Heart right ventricle (tissue), 16 donors: ENCODE results near the gene PALD1. TPM values are rescaled to one million over a fixed set of nuclear protein-coding genes. Genes with fewer than 3 reads are reported as not detected.

ENCODE experiments used
- ATAC-seq, 8 donors: fragments of 200-7000 bp; cut with Tn5 transposase; one replicate each; pipeline ENCODE4 v1.9.1; 2020; ENCODE audit warnings: mild to moderate bottlenecking in 8 of 8, moderate library complexity in 8 of 8, moderate number of reproducible peaks in 1 of 8
- DNase-seq, 2 donors: peaks; one replicate each; pipeline ENCODE4 v3.0.0-alpha.2; 2020
- H3K27ac ChIP-seq, 10 donors: fragments of 200-600 bp; sonication (generic) in 2 of 10; one replicate each; pipeline versions ENCODE4 v1.5.0 to v1.8.0; 2020 to 2022; ENCODE audit warnings: mild to moderate bottlenecking in 3 of 10
- H3K27me3 ChIP-seq, 7 donors: fragments of 200-600 bp; one replicate each; pipeline ENCODE4 v1.8.0; 2021 to 2022; ENCODE audit warnings: mild to moderate bottlenecking in 2 of 7
- H3K36me3 ChIP-seq, 9 donors: fragments of 200-600 bp; sonication (generic) in 1 of 9; one replicate each; pipeline versions ENCODE4 v1.5.0 to v1.8.0; 2020 to 2022; ENCODE audit warnings: mild to moderate bottlenecking in 2 of 9
- H3K4me1 ChIP-seq, 9 donors: fragments of 200-600 bp; sonication (generic) in 1 of 9; one replicate each; pipeline versions ENCODE4 v1.5.0 to v1.8.0; 2020 to 2022; ENCODE audit warnings: mild to moderate bottlenecking in 4 of 9
- H3K4me3 ChIP-seq, 10 donors: fragments of 200-600 bp; sonication (generic) in 2 of 10; one replicate each; pipeline versions ENCODE4 v1.5.0 to v1.8.0; 2020 to 2022; ENCODE audit warnings: mild to moderate bottlenecking in 7 of 10, moderate library complexity in 2 of 10
- H3K9me3 ChIP-seq, 11 donors: fragments of 200-600 bp in 10 of 11; sonication (generic) in 2 of 11; one replicate each; pipeline versions ENCODE4 v1.5.0 to v1.8.0; 2013 to 2022; ENCODE audit warnings: mild to moderate bottlenecking in 2 of 11, control low read depth in 1 of 11, moderate library complexity in 1 of 11
- CTCF ChIP-seq, 9 donors: fragments of 200-600 bp; sonication (generic) in 2 of 9; IDR thresholded peaks; one replicate each; pipeline versions ENCODE4 v1.5.0 to v1.8.0; 2021 to 2022; ENCODE audit warnings: antibody characterized with exemption in 9 of 9, mild to moderate bottlenecking in 5 of 9, moderate library complexity in 1 of 9
- WGBS, 2 donors: extraction: QIAGEN DNeasy Blood & Tissue Kit; methylation state at CpG; one replicate each; pipeline ENCODE4 v1.1.7; 2013; ENCODE audit warnings: inconsistent platforms in 1 of 2; 5-methylcytosine and 5-hydroxymethylcytosine counted together
- intact Hi-C, 10 donors: fragments of 100-400 bp; cut with DNase I; formaldehyde crosslinking; loops; one replicate each; pipeline versions ENCODE4 v1.11.1 to v1.14.2; 2022
- polyA plus RNA-seq, 2 donors: library from polyadenylated mRNA; stranded (reverse); fragments of 200-250 nt; gene quantifications; one replicate each; pipeline ENCODE4 v1.2.3, GENCODE V29; 2013
- total RNA-seq, 10 donors: library from RNA; stranded (reverse); fragmentation: NEBNext Ultra II Directional in 3 of 10; extraction: Animal tissue kit (Norgen Biotek cat#: 25700) in 3 of 10; gene quantifications; one replicate each; pipeline versions ENCODE4 v1.2.1 to v1.2.4, GENCODE V29; 2021 to 2023
- donor health status: Arrhythmogenic right ventricular cardiomyopathy.
- donor health status: ischemic (EF 13 %, LVEDD 7.1; RV severe dilation, severe dysfunction).
- donor health status: healthy with polysubstance abuse.
- donor health status: DM: no; HTN: yes; CAD: no.
- donor health status: DM: no; HTN: no; CAD: no.
- donor health status: ischemic (EF 25% LVEDD 6.9; RV normal size, moderate dysfunction).
- donor health status: ischemic (EF 25% LVEDD 5.7; RV mildly dilated, moderate dysfunction).
- donor health status: healthy.
- donor health status: DM: yes; HTN: yes; CAD: no.
- donor health status: Ischemic cardiomyopathy.
- donor health status: ischemic (EF 35%, LVEDD 5.7; RV mildly dilated, moderate dysfunction).
- donor health status: nonischemic (EF 11% LVEDD 7.7; RV severe dilation, severe dysfunction).
- donor health status: DM: yes; HTN: yes; CAD: no.
- donor health status: PGD.
- donor health status: ischemic (EF 29% LVEDD 5.4; RV normal size, mild dysfunction).
- donor health status: nonischemic (EF 23%, LVEDD 6.1; RV moderate dilation, normal function).

PALD1 gene
- total and polyA plus RNA-seq, 12 donors = 4.1 to 10.3 (median 5.9) TPM

DNA sequence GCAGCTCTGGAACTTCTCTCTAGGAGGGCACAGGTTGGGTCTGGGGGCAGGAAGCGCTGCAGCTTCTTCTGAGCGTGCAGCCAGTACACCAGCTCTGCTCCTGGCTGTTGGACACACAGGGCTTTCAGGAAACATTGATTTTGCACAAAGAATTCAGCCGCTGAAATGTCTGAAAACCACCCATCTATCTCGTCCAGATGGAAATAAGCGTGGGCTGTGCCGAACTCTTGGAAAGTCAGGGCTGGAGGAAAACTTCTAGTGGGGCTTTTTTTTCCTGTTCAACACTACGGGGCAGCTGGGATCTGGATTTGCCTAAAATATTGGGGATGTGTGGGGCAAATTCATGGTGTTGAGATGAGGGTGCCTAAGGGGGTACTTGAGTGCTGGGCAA is 31.2 kb downstream of the PALD1 start:
- no peak for TF ChIP-seq CTCF (IDR thresholded peaks at IDR 0.05)
- no peaks in the 10 kb centered on the region for H3K9me3 ChIP-seq
- H3K4me1 ChIP-seq = peaks cover 35 to 82% (median 62%) of the 10 kb centered on the region in 9 donors
- intact Hi-C loops = loop anchor here in 4 of 10 donors (1.0 to 10.0 kb wide), 4 partner anchors 27 to 105 kb away; partner anchors contain the start of genes EIF4EBP2 (in 1 of the 4) and PALD1 (in 1 of the 4)
- WGBS, 2 donors = 57 to 66% methylated on average over 7 of the region's 7 CpGs
- no peak overlapping the region for H3K4me3 ChIP-seq
- no peaks in the 10 kb centered on the region for H3K27me3 ChIP-seq
- no peaks in the 10 kb centered on the region for H3K36me3 ChIP-seq
- H3K27ac ChIP-seq = peak overlapping the region in 9 of 10 donors; percentile 54 to 87 (median 73)
- ATAC-seq (peak in 2 of 8 donors; percentile 1 to 26), DNase-seq (no peak)

DNA sequence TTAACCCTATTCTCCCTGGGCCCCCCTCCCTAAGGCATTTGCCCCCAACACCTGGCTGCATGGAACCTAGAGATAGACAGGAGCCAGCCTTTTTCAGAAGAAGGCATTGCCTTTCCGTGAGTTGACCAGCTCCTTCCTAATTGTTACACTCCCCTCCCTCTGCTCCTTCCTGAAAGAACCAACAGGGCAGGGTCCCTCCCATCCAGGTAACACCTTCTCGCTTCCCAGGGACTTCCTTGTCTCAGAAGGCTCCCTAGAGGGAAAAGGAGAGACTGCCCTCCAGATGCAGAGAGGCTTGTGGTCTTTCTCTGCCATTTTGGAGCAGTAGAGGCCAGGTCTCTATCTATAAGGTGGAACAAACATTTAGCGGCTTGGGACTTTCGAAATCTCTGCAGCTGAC is 31.9 kb downstream of the PALD1 start:
- H3K27ac ChIP-seq = peak overlapping the region in 9 of 10 donors; percentile 54 to 87 (median 73)
- ATAC-seq = no peak
- WGBS, 2 donors = 71 to 87% methylated on average over 4 of the region's 4 CpGs

DNA sequence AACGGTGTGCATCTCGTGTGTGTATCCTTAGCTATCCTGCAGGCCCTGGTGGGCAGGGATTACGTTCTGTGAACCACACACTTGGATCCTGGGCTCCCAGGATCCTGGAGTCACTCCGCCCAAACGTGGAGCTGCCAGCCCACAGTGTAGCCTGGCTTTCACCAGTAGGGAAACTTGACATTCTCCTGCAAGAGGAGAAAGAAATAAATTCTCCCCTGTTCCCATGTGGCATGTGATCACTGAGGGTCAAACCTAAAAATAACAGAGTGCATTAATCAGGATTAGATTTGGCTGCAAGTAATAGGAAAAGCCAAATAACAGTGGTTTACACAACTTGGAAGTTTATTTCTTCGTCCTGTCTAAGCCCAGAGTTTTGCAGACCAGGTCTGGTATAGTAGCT is 32.3 kb downstream of the PALD1 start:
- intact Hi-C loops = loop anchor here in 2 of 10 donors (5.0 kb wide), 2 partner anchors 34 to 49 kb away; partner anchors contain the start of gene PALD1 (in 1 of the 2)
- no peak for ATAC-seq
- H3K4me1 ChIP-seq = peaks cover 35 to 90% (median 68%) of the 10 kb centered on the region in 9 donors
- H3K27ac ChIP-seq = peak overlapping the region in 9 of 10 donors; percentile 54 to 87 (median 73)
- H3K4me3 ChIP-seq = no peak overlapping the region
- H3K9me3 ChIP-seq = no peaks in the 10 kb centered on the region
- H3K27me3 ChIP-seq = no peaks in the 10 kb centered on the region
- no peak for DNase-seq
- H3K36me3 ChIP-seq = no peaks in the 10 kb centered on the region
- WGBS, 2 donors = 50 to 54% methylated on average over 6 of the region's 6 CpGs
- no peak for TF ChIP-seq CTCF (IDR thresholded peaks at IDR 0.05)

More for the DNA sequence above, 31.9 kb downstream of the PALD1 start:
- H3K4me3 ChIP-seq = no peak overlapping the region
- no peaks in the 10 kb centered on the region for H3K36me3 ChIP-seq
- H3K9me3 ChIP-seq = no peaks in the 10 kb centered on the region
- peaks cover 35 to 89% (median 68%) of the 10 kb centered on the region in 9 donors for H3K4me1 ChIP-seq
- TF ChIP-seq CTCF (IDR thresholded peaks at IDR 0.05) = no peak
- DNase-seq = no peak
- no peaks in the 10 kb centered on the region for H3K27me3 ChIP-seq
- intact Hi-C loops = loop anchor here in 2 of 10 donors (5.0 kb wide), 2 partner anchors 33 to 48 kb away; partner anchors contain the start of gene PALD1 (in 1 of the 2)

DNA sequence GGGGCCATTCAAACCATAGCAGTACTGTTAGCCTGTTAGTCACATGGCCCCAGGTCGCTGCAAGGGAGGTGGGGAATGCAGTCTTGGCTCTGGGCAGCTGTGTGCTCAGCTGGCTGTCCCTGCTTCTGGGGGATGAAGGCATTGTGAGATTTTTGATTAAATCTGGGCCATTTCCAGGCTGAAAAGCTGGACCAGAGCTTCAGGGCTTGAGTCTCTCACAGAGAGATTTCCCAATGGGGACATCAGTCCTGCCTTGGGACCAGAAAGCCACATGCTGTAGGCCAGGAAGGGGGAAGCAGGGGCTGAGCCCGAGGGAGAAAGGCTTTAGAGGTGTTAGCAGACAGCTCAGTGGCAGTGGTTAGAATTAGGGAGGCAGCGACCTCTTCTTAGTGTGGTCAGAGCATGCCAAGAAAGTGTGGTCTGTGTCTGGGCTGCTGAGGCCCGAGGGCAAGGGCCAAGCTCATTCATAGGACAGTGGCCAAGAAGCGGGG is 33.6 kb downstream of the PALD1 start:
- intact Hi-C loops = loop anchor here in 2 of 10 donors (5.0 kb wide), 2 partner anchors 35 to 50 kb away; partner anchors contain the start of gene PALD1 (in 1 of the 2)
- TF ChIP-seq CTCF (IDR thresholded peaks at IDR 0.05) = no peak
- no peaks in the 10 kb centered on the region for H3K36me3 ChIP-seq
- no peaks in the 10 kb centered on the region for H3K9me3 ChIP-seq
- peaks cover 35 to 83% (median 68%) of the 10 kb centered on the region in 9 donors for H3K4me1 ChIP-seq
- 28 to 29% methylated on average over 5 of the region's 5 CpGs for WGBS, 2 donors
- H3K27ac ChIP-seq = peak overlapping the region in 5 of 10 donors; percentile 13 to 31 (median 28)
- H3K27me3 ChIP-seq = no peaks in the 10 kb centered on the region
- DNase-seq (peak; percentile 39 to 48), ATAC-seq (peak in 6 of 8 donors; percentile 9 to 41 (median 21))
- no peak overlapping the region for H3K4me3 ChIP-seq
